ENCODE measurements around the gene MICB. TPM values are rescaled to one million over a fixed set of nuclear protein-coding genes. Genes with fewer than 3 reads are reported as not detected.

Gene MICB
- total and polyA plus RNA-seq, 4 donors, result 0.19 to 4.9 (median 1.2) TPM

DNA sequence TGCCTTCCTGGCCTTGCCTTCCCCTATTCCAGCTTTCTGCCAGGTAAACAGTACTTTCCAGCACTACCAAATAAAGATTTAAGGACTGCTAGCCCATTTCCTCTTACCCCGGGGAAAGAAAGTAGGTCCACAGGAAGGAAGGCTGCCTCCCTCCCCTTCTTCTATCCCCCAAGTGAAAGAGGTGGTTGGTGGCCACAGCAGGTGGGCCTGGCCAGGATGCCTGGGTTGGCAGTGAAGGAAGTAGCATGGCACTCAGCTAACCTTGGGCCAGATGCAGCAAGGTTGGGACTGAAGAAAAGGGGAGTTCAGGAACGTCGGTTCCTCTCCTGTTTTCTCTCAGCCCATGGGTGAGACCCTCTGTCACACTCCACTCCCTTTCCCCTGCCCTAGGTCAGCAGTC lies 58.4 kb downstream of the MICB start:
- no peak for DNase-seq (ENCODE audit: low spot score)
- no peak overlapping the region for H3K4me3 ChIP-seq (ENCODE audit: low read depth in 1 of 3, low read length in 3 of 3)
- H3K4me1 ChIP-seq (ENCODE audit: control insufficient read depth in 4 of 4, insufficient read depth in 4 of 4, low read length in 3 of 4), result peaks cover 0 to 22% (median 7%) of the 10 kb centered on the region in 4 donors
- WGBS, result 75% methylated on average over 3 of the region's 3 CpGs
- no peak overlapping the region for H3K9ac ChIP-seq (ENCODE audit: low read depth in 1 of 2, low read length in 2 of 2)
- TF ChIP-seq SP1 (IDR thresholded peaks at IDR 0.05), result no peak
- no peaks in the 10 kb centered on the region for H3K27me3 ChIP-seq (ENCODE audit: control insufficient read depth in 4 of 4, insufficient read depth in 4 of 4, low read length in 3 of 4)
- peaks cover 6 to 14% (median 11%) of the 10 kb centered on the region in 4 donors for H3K36me3 ChIP-seq (ENCODE audit: control insufficient read depth in 4 of 4, insufficient read depth in 3 of 4, low read depth in 1 of 4, low read length in 3 of 4)
- no peak overlapping the region for H3K27ac ChIP-seq (ENCODE audit: low read depth in 1 of 2, low read length in 2 of 2)
- H3K9me3 ChIP-seq (ENCODE audit: control insufficient read depth in 4 of 4, low read length in 3 of 4), result no peaks in the 10 kb centered on the region

DNA sequence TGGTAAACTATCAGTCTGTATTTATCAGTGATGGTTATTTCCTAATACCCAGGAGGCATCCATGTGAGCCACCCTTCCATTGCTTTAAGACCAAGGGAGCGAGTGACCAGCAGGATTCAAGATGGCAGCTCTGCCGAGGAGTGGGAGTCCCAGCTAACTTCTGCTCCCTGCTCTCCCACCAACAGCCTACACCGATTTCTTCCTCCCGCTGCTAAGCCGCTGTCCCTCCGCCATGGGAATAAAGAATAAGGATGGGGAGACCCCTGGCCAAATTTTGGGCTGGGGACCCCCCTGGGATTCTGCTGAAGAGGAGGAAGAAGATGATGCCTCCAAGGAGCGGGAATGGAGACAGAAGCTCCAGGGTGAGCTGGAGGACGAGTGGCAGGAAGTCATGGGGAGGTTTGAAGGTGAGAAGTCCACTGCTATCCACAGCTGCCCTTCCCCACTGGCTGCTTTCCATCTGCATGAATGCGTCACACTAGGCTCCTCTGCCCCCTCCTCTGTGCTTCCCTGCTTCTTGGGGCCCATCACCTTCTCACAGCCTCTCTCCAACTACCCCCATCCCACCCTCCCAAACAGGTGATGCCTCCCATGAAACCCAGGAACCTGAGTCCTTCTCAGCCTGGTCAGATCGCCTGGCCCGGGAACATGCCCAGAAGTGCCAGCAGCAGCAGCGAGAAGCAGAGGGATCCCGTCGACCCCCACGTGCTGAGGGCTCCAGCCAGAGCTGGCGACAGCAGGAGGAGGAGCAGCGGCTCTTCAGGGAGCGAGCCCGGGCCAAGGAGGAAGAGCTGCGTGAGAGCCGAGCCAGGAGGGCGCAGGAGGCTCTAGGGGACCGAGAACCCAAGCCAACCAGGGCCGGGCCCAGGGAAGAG lies 59.7 kb downstream of the MICB start:
- DNase-seq (ENCODE audit: low spot score), result no peak
- peak overlapping the region; percentile 55 to 84 for H3K27ac ChIP-seq (ENCODE audit: low read depth in 1 of 2, low read length in 2 of 2)
- H3K9me3 ChIP-seq (ENCODE audit: control insufficient read depth in 4 of 4, low read length in 3 of 4), result no peaks in the 10 kb centered on the region
- H3K4me3 ChIP-seq (ENCODE audit: low read depth in 1 of 3, low read length in 3 of 3), result no peak overlapping the region
- H3K4me1 ChIP-seq (ENCODE audit: control insufficient read depth in 4 of 4, insufficient read depth in 4 of 4, low read length in 3 of 4), result peaks cover 0 to 22% (median 7%) of the 10 kb centered on the region in 4 donors
- WGBS, result 79% methylated on average over 24 of the region's 24 CpGs
- H3K9ac ChIP-seq (ENCODE audit: low read depth in 1 of 2, low read length in 2 of 2), result no peak overlapping the region
- H3K36me3 ChIP-seq (ENCODE audit: control insufficient read depth in 4 of 4, insufficient read depth in 3 of 4, low read depth in 1 of 4, low read length in 3 of 4), result peaks cover 6 to 14% (median 11%) of the 10 kb centered on the region in 4 donors
- H3K27me3 ChIP-seq (ENCODE audit: control insufficient read depth in 4 of 4, insufficient read depth in 4 of 4, low read length in 3 of 4), result no peaks in the 10 kb centered on the region
- TF ChIP-seq RAD21 (IDR thresholded peaks at IDR 0.05) (no peak), YY1 (IDR thresholded peaks at IDR 0.05) (no peak), HNF4A (conservative IDR thresholded peaks at IDR 0.05) (no peak), SP1 (IDR thresholded peaks at IDR 0.05) (no peak), TAF1 (conservative IDR thresholded peaks at IDR 0.05) (no peak), JUND (IDR thresholded peaks at IDR 0.05) (no peak), EGR1 (IDR thresholded peaks at IDR 0.05; ENCODE audit: low read depth in 2 of 2) (no peak), FOXA1 (IDR thresholded peaks at IDR 0.05) (no peak)
- TF ChIP-seq, protein P1, sequence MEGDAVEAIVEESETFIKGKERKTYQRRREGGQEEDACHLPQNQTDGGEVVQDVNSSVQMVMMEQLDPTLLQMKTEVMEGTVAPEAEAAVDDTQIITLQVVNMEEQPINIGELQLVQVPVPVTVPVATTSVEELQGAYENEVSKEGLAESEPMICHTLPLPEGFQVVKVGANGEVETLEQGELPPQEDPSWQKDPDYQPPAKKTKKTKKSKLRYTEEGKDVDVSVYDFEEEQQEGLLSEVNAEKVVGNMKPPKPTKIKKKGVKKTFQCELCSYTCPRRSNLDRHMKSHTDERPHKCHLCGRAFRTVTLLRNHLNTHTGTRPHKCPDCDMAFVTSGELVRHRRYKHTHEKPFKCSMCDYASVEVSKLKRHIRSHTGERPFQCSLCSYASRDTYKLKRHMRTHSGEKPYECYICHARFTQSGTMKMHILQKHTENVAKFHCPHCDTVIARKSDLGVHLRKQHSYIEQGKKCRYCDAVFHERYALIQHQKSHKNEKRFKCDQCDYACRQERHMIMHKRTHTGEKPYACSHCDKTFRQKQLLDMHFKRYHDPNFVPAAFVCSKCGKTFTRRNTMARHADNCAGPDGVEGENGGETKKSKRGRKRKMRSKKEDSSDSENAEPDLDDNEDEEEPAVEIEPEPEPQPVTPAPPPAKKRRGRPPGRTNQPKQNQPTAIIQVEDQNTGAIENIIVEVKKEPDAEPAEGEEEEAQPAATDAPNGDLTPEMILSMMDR (IDR thresholded peaks at IDR 0.05; ENCODE audit: low read depth, low read length, missing input control), result no peak
- TF ChIP-seq, protein P2, sequence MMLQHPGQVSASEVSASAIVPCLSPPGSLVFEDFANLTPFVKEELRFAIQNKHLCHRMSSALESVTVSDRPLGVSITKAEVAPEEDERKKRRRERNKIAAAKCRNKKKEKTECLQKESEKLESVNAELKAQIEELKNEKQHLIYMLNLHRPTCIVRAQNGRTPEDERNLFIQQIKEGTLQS (IDR thresholded peaks at IDR 0.05), result no peak

DNA sequence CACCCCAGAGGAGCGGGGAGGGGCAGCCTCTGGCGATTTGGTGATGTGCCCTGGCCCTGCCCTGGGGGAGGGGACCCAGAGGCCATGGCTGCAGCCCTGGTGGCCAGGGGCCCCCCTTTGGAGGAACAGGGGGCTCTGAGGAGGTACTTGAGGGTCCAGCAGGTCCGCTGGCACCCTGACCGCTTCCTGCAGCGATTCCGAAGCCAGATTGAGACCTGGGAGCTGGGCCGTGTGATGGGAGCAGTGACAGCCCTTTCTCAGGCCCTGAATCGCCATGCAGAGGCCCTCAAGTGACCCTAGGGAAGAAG lies 60.3 kb downstream of the MICB start:
- Histone ChIP-seq H3K36me3 (ENCODE audit: control insufficient read depth in 4 of 4, insufficient read depth in 3 of 4, low read depth in 1 of 4, low read length in 3 of 4) (peaks cover 6 to 14% (median 11%) of the 10 kb centered on the region in 4 donors), H3K9me3 (ENCODE audit: control insufficient read depth in 4 of 4, low read length in 3 of 4) (no peaks in the 10 kb centered on the region)
- no peak for TF ChIP-seq FOXA1 (IDR thresholded peaks at IDR 0.05)
- no peak for TF ChIP-seq TAF1 (conservative IDR thresholded peaks at IDR 0.05)
- TF ChIP-seq FOXA2 (IDR thresholded peaks at IDR 0.05), result no peak
- TF ChIP-seq, protein P1 (IDR thresholded peaks at IDR 0.05; ENCODE audit: low read depth, low read length, missing input control), result no peak
- TF ChIP-seq HNF4G (IDR thresholded peaks at IDR 0.05), result no peak
- TF ChIP-seq, protein P3, sequence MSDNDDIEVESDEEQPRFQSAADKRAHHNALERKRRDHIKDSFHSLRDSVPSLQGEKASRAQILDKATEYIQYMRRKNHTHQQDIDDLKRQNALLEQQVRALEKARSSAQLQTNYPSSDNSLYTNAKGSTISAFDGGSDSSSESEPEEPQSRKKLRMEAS (IDR thresholded peaks at IDR 0.05), result no peak
- no peak for TF ChIP-seq RAD21 (IDR thresholded peaks at IDR 0.05)
- TF ChIP-seq EGR1 (IDR thresholded peaks at IDR 0.05; ENCODE audit: low read depth in 2 of 2), result no peak
- no peak for TF ChIP-seq NR2F2 (IDR thresholded peaks at IDR 0.05)
- TF ChIP-seq RXRA (IDR thresholded peaks at IDR 0.05), result no peak
- TF ChIP-seq HNF4A (conservative IDR thresholded peaks at IDR 0.05), result no peak
- TF ChIP-seq YY1 (IDR thresholded peaks at IDR 0.05), result no peak
- TF ChIP-seq GABPA (IDR thresholded peaks at IDR 0.05 in 1 of 2, conservative IDR thresholded peaks at IDR 0.05 in 1 of 2), result no peak
- no peak for TF ChIP-seq SP1 (IDR thresholded peaks at IDR 0.05)
- TF ChIP-seq JUND (IDR thresholded peaks at IDR 0.05), result no peak
- TF ChIP-seq, protein P4, sequence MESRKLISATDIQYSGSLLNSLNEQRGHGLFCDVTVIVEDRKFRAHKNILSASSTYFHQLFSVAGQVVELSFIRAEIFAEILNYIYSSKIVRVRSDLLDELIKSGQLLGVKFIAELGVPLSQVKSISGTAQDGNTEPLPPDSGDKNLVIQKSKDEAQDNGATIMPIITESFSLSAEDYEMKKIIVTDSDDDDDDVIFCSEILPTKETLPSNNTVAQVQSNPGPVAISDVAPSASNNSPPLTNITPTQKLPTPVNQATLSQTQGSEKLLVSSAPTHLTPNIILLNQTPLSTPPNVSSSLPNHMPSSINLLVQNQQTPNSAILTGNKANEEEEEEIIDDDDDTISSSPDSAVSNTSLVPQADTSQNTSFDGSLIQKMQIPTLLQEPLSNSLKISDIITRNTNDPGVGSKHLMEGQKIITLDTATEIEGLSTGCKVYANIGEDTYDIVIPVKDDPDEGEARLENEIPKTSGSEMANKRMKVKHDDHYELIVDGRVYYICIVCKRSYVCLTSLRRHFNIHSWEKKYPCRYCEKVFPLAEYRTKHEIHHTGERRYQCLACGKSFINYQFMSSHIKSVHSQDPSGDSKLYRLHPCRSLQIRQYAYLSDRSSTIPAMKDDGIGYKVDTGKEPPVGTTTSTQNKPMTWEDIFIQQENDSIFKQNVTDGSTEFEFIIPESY (IDR thresholded peaks at IDR 0.05), result no peak
- TF ChIP-seq, protein P2 (IDR thresholded peaks at IDR 0.05), result no peak

More for the DNA sequence above, 60.3 kb downstream of the MICB start:
- Histone ChIP-seq H3K9ac (ENCODE audit: low read depth in 1 of 2, low read length in 2 of 2) (no peak overlapping the region), H3K27me3 (ENCODE audit: control insufficient read depth in 4 of 4, insufficient read depth in 4 of 4, low read length in 3 of 4) (no peaks in the 10 kb centered on the region), H3K4me1 (ENCODE audit: control insufficient read depth in 4 of 4, insufficient read depth in 4 of 4, low read length in 3 of 4) (peaks cover 0 to 22% (median 7%) of the 10 kb centered on the region in 4 donors), H3K27ac (ENCODE audit: low read depth in 1 of 2, low read length in 2 of 2) (peak overlapping the region; percentile 55 to 84), H3K4me3 (ENCODE audit: low read depth in 1 of 3, low read length in 3 of 3) (no peak overlapping the region)
- no peak for DNase-seq (ENCODE audit: low spot score)
- 89% methylated on average over 8 of the region's 8 CpGs for WGBS
